T-helper 2 cell treated with Interferon-gamma antibody and Interleukin-4, amounts not matched to agents 5 μg/mL and 100 μg/mL, for 36 hours (primary cell): ENCODE measurements around the gene PAM.
"Not testable (repeated sequence)": the region's sequence is repeated elsewhere in the genome, so short reads cannot be mapped to it uniquely, and the experiment has no call there.

Source experiments
- DNase-seq: peaks from one replicate; pipeline ENCODE4 v3.0.0; 2021; ENCODE audit warnings: low spot score
- H3K27ac Mint-ChIP-seq: one replicate; pipeline ENCODE4 v1.8.0; 2021; ENCODE audit warnings: mild to moderate bottlenecking, mixed read lengths
- H3K27me3 Mint-ChIP-seq: one replicate; pipeline ENCODE4 v1.8.0; 2021; ENCODE audit warnings: low read depth, mixed read lengths
- H3K36me3 Mint-ChIP-seq: one replicate; pipeline ENCODE4 v1.8.0; 2021; ENCODE audit warnings: low read depth, mixed read lengths
- H3K4me1 Mint-ChIP-seq: one replicate; pipeline ENCODE4 v1.8.0; 2021; ENCODE audit warnings: low read depth, mixed read lengths
- H3K4me3 Mint-ChIP-seq: one replicate; pipeline ENCODE4 v1.8.0; 2022; ENCODE audit warnings: mild to moderate bottlenecking, moderate library complexity, mixed read lengths
- H3K9me3 Mint-ChIP-seq: one replicate; pipeline ENCODE4 v1.8.0; 2021; ENCODE audit warnings: mixed read lengths

The PAM gene

DNA sequence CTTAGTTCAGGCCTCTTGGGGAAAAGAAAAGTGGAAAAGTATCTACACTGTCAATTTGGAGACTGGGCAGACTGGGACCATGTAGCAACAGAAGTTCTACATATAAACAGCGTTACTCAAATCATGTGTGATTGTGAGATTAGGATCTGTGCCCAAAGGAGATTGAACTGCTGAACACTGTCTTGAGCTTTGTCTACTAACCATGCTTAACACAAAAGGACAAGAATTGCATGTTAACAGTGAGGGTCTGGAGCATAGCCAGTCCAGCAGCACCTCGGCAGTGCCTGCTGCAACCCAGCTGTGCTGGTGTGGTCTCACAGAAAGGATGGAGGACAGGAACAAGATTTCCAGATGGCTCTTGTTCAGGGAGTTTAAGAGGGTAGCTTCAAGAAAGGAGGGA is 5.7 kb downstream of the PAM start:
- H3K4me1 Mint-ChIP-seq = peaks cover 57% of the 10 kb centered on the region

DNA sequence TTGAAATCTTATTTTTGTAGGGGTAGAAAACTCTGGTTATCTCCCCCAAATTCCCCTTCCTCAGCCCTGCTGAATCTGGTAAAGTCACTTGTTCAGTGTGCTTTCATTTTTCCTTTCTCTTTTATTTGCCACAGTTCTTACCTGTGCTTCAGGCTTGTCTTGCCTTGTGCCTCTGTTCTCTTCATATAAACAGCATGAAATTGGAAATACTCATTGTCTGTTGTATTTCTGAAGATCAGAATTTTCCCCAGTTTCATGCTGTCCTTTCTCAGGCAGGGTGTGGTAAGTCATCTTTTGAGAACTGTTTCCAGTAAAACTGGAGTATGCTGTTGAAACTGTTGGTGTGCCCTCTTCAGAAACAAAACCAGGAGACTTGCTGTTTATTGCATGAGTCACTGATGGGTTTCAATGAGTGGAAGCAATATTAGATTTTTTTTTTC is 7.0 kb downstream of the PAM start:
- H3K4me1 Mint-ChIP-seq = peaks cover 51% of the 10 kb centered on the region
- H3K4me3 Mint-ChIP-seq = peak overlapping the region; percentile 53
- H3K9me3 Mint-ChIP-seq = no peaks in the 10 kb centered on the region
- no peak for DNase-seq
- H3K27ac Mint-ChIP-seq = peak overlapping the region; percentile 38
- no peaks in the 10 kb centered on the region for H3K27me3 Mint-ChIP-seq
- no peaks in the 10 kb centered on the region for H3K36me3 Mint-ChIP-seq

More for the DNA sequence above, 5.7 kb downstream of the PAM start:
- Mint-ChIP-seq H3K4me3 (peak overlapping the region; percentile 28), H3K27me3 (no peaks in the 10 kb centered on the region), H3K36me3 (no peaks in the 10 kb centered on the region), H3K9me3 (no peaks in the 10 kb centered on the region), H3K27ac (peak overlapping the region; percentile 37)
- DNase-seq = no peak

- H3K4me1 Mint-ChIP-seq = peaks cover 51% of the 10 kb centered on the region
- no peaks in the 10 kb centered on the region for H3K27me3 Mint-ChIP-seq
- no peaks in the 10 kb centered on the region for H3K36me3 Mint-ChIP-seq
- H3K4me3 Mint-ChIP-seq = peak overlapping the region; percentile 53
- no peak for DNase-seq
- H3K27ac Mint-ChIP-seq = no peak overlapping the region
- H3K9me3 Mint-ChIP-seq = no peaks in the 10 kb centered on the region
Observed at GRCh38 chr5:102762562-102763227, 7.6 kb downstream of the PAM start.

- no peak for DNase-seq
- Mint-ChIP-seq H3K9me3 (no peaks in the 10 kb centered on the region), H3K4me1 (peaks cover 45% of the 10 kb centered on the region), H3K36me3 (no peaks in the 10 kb centered on the region), H3K4me3 (no peak overlapping the region), H3K27me3 (no peaks in the 10 kb centered on the region), H3K27ac (no peak overlapping the region)
Observed at GRCh38 chr5:102763734-102764133, 8.6 kb downstream of the PAM start.

GRCh38 chr5:102764381-102765004 is 9.4 kb downstream of the PAM start:
- DNase-seq = no peak
- no peaks in the 10 kb centered on the region for H3K36me3 Mint-ChIP-seq
- no peaks in the 10 kb centered on the region for H3K9me3 Mint-ChIP-seq
- no peak overlapping the region for H3K4me3 Mint-ChIP-seq
- no peaks in the 10 kb centered on the region for H3K27me3 Mint-ChIP-seq
- H3K27ac Mint-ChIP-seq = no peak overlapping the region
- H3K4me1 Mint-ChIP-seq = peaks cover 43% of the 10 kb centered on the region

GRCh38 chr5:102765350-102765749 is 10.2 kb downstream of the PAM start:
- no peaks in the 10 kb centered on the region for H3K27me3 Mint-ChIP-seq
- H3K9me3 Mint-ChIP-seq = no peaks in the 10 kb centered on the region
- no peaks in the 10 kb centered on the region for H3K36me3 Mint-ChIP-seq
- no peak for DNase-seq
- peaks cover 40% of the 10 kb centered on the region for H3K4me1 Mint-ChIP-seq
- H3K4me3 Mint-ChIP-seq = no peak overlapping the region
- no peak overlapping the region for H3K27ac Mint-ChIP-seq

- no peak for DNase-seq
- H3K36me3 Mint-ChIP-seq = no peaks in the 10 kb centered on the region
- peaks cover 39% of the 10 kb centered on the region for H3K4me1 Mint-ChIP-seq
- no peaks in the 10 kb centered on the region for H3K27me3 Mint-ChIP-seq
- H3K4me3 Mint-ChIP-seq = no peak overlapping the region
- no peak overlapping the region for H3K27ac Mint-ChIP-seq
- H3K9me3 Mint-ChIP-seq = no peaks in the 10 kb centered on the region
Observed at GRCh38 chr5:102766295-102767090, 11.4 kb downstream of the PAM start.

GRCh38 chr5:102767862-102768261 is 12.8 kb downstream of the PAM start:
- Mint-ChIP-seq H3K27ac (no peak overlapping the region), H3K4me1 (peaks cover 32% of the 10 kb centered on the region), H3K9me3 (no peaks in the 10 kb centered on the region), H3K4me3 (no peak overlapping the region), H3K27me3 (no peaks in the 10 kb centered on the region), H3K36me3 (no peaks in the 10 kb centered on the region)
- no peak for DNase-seq

- Mint-ChIP-seq H3K27ac (no peak overlapping the region), H3K4me3 (no peak overlapping the region), H3K36me3 (peaks cover 3% of the 10 kb centered on the region), H3K4me1 (peaks cover 11% of the 10 kb centered on the region), H3K27me3 (no peaks in the 10 kb centered on the region), H3K9me3 (peaks cover 9% of the 10 kb centered on the region)
- DNase-seq = no peak
Observed at GRCh38 chr5:102770803-102771202, 15.7 kb downstream of the PAM start.

GRCh38 chr5:102771435-102771834 is 16.3 kb downstream of the PAM start:
- H3K36me3 Mint-ChIP-seq = peaks cover 3% of the 10 kb centered on the region
- peaks cover 9% of the 10 kb centered on the region for H3K9me3 Mint-ChIP-seq
- H3K27me3 Mint-ChIP-seq = no peaks in the 10 kb centered on the region
- no peak overlapping the region for H3K4me3 Mint-ChIP-seq
- peaks cover 14% of the 10 kb centered on the region for H3K4me1 Mint-ChIP-seq
- H3K27ac Mint-ChIP-seq = no peak overlapping the region
- no peak for DNase-seq

- Mint-ChIP-seq H3K27me3 (no peaks in the 10 kb centered on the region), H3K4me1 (peaks cover 22% of the 10 kb centered on the region), H3K36me3 (peaks cover 3% of the 10 kb centered on the region), H3K9me3 (peaks cover 9% of the 10 kb centered on the region), H3K4me3 (no peak overlapping the region), H3K27ac (no peak overlapping the region)
- DNase-seq = no peak
Observed at GRCh38 chr5:102772273-102772672, 17.2 kb downstream of the PAM start.

DNA sequence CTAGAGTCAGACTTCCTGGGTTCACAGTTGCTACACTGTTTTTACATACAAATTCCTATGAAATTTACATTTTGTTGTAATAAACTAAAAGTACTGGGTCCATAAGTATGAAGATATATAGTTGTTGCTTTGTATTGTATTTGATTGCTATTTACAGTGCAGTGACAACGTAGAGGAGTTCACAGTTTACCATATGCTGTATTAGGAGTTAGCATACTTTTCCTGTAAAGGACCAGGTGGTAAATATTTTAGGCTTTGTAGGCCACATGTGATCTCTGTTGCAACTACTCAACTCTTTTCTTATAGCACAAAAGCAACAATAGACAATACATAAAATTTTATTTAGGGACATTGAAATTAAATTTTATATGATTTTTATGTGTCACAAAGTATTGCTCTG is 18.0 kb downstream of the PAM start:
- Mint-ChIP-seq H3K9me3 (peaks cover 9% of the 10 kb centered on the region), H3K4me3 (no peak overlapping the region), H3K4me1 (peaks cover 23% of the 10 kb centered on the region), H3K27me3 (no peaks in the 10 kb centered on the region), H3K27ac (no peak overlapping the region), H3K36me3 (peaks cover 3% of the 10 kb centered on the region)
- DNase-seq = no peak

DNA sequence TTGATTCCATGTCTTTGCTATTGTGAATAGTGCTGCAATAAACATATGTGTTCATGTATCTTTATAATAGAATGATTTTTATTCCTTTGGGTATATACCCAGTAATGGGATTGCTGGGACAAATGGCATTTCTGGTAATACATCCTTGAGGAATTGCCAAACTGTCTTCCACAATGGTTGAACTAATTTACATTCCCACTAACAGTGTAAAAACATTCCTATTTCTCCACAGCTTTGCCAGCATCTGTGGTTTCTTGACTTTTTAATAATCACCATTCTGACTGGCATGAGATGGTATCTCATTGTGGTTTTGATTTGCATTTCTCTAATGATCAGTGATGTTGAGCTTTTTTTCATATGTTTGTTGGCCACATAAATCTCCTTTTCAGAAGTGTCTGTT is 20.7 kb downstream of the PAM start:
- H3K4me1 Mint-ChIP-seq = peaks cover 35% of the 10 kb centered on the region
- not testable (repeated sequence) for H3K36me3 Mint-ChIP-seq, H3K9me3 Mint-ChIP-seq, H3K27ac Mint-ChIP-seq, DNase-seq, H3K4me3 Mint-ChIP-seq, H3K27me3 Mint-ChIP-seq

GRCh38 chr5:102777099-102777498 is 22.0 kb downstream of the PAM start:
- H3K4me1 Mint-ChIP-seq = peaks cover 29% of the 10 kb centered on the region
- H3K36me3 Mint-ChIP-seq = peaks cover 3% of the 10 kb centered on the region
- peaks cover 9% of the 10 kb centered on the region for H3K9me3 Mint-ChIP-seq
- no peak for DNase-seq
- H3K4me3 Mint-ChIP-seq = no peak overlapping the region
- H3K27ac Mint-ChIP-seq = no peak overlapping the region
- H3K27me3 Mint-ChIP-seq = no peaks in the 10 kb centered on the region
